ENCODE measurements around the gene NPLOC4. TPM values are rescaled to one million over a fixed set of nuclear protein-coding genes. Genes with fewer than 3 reads are reported as not detected.

The NPLOC4 gene
- total and polyA plus RNA-seq, 2 of the 13 experiments (the other 11 are each of a cell fraction or from before 2014, with no cell fraction given): 57.0 to 97.0 TPM

DNA sequence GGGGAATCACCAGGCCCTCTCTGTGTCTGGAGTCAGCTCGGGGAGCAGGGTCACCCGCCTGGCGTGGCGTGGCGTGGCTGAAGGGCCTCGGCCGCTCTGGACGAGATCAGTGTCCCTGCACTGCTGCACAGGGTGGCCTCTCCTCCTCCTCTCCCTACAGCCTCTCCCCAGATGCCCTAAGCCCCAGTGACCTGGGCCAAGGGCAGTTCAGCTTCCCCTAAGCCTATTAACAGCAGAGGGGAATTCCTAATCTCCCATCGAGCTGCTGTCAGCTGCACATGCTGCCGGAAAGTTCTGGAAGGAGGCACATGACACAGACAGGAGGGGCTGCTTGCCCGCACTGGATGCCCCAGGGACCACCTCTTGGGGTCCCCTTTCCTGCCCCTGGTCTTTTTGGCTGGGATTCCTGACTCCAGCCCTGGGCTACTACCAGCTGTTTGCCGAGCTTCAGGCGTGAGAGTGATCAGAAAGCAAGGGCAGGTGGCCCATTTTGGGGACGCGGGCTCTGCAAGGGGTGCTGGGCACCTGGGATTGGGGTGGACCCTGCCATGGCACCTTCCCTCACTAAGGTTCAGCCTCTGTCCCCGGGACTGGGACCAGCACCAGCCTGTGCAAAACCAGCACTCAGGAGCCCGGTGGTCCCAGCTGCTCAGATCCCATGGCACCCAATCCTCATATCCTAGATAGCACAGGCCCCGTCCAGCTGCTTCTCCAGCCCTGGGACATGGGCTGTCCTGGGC, 18.6 kb upstream of the NPLOC4 start (continued):
- TF ChIP-seq, protein P1, sequence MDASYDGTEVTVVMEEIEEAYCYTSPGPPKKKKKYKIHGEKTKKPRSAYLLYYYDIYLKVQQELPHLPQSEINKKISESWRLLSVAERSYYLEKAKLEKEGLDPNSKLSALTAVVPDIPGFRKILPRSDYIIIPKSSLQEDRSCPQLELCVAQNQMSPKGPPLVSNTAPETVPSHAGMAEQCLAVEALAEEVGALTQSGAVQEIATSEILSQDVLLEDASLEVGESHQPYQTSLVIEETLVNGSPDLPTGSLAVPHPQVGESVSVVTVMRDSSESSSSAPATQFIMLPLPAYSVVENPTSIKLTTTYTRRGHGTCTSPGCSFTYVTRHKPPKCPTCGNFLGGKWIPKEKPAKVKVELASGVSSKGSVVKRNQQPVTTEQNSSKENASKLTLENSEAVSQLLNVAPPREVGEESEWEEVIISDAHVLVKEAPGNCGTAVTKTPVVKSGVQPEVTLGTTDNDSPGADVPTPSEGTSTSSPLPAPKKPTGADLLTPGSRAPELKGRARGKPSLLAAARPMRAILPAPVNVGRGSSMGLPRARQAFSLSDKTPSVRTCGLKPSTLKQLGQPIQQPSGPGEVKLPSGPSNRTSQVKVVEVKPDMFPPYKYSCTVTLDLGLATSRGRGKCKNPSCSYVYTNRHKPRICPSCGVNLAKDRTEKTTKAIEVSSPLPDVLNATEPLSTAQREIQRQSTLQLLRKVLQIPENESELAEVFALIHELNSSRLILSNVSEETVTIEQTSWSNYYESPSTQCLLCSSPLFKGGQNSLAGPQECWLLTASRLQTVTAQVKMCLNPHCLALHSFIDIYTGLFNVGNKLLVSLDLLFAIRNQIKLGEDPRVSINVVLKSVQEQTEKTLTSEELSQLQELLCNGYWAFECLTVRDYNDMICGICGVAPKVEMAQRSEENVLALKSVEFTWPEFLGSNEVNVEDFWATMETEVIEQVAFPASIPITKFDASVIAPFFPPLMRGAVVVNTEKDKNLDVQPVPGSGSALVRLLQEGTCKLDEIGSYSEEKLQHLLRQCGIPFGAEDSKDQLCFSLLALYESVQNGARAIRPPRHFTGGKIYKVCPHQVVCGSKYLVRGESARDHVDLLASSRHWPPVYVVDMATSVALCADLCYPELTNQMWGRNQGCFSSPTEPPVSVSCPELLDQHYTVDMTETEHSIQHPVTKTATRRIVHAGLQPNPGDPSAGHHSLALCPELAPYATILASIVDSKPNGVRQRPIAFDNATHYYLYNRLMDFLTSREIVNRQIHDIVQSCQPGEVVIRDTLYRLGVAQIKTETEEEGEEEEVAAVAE (CRISPR knock-in tag; IDR thresholded peaks at IDR 0.05; ENCODE audit: borderline replicate concordance): 0 out of 2 replicates have a peak, but pooled peaks have one; percentile 32
- no peak for TF ChIP-seq HNRNPUL1 (IDR thresholded peaks at IDR 0.05; ENCODE audit: low read depth, low read length)
- no peak; the same call in 1 of the 2 replicates for TF ChIP-seq SAFB2 (CRISPR knock-in tag; IDR thresholded peaks at IDR 0.05; ENCODE audit: borderline replicate concordance, low read depth)
- no peak for TF ChIP-seq RAD21 (CRISPR knock-in tag; IDR thresholded peaks at IDR 0.05)
- no peak for TF ChIP-seq NCOA1 (CRISPR knock-in tag; IDR thresholded peaks at IDR 0.05)
- no peak for TF ChIP-seq ZBTB8A (CRISPR knock-in tag; IDR thresholded peaks at IDR 0.05; ENCODE audit: borderline replicate concordance, low read depth)

All from HepG2 (cell line).